NT2/D1 (cell line): ENCODE results near the gene RPTOR.

Experiments
- YY1 ChIP-seq: IDR thresholded peaks from 2 replicates; pipeline ENCODE4 v1.6.1; 2011; ENCODE audit not compliant: insufficient read length, insufficient read depth
- ZNF274 ChIP-seq: IDR thresholded peaks from 2 replicates; pipeline ENCODE4 v1.6.1; 2011; ENCODE audit warnings: mild to moderate bottlenecking, low read depth, low read length

- TF ChIP-seq YY1 (no peak), ZNF274 (no peak)
These were observed 72.1 kb downstream of the RPTOR start for GRCh38 chr17:80616705-80617104.
